DND-41 (cell line): Measurements from ENCODE around the gene WDPCP.

Experiments used
- CTCF ChIP-seq: IDR thresholded peaks from 2 replicates; pipeline ENCODE4 v1.5.1; 2012; ENCODE audit warnings: borderline replicate concordance, low read length, moderate library complexity, mild to moderate bottlenecking; ENCODE audit not compliant: poor library complexity, severe bottlenecking; ENCODE audit errors: extremely low read depth
- EZH2 ChIP-seq: IDR thresholded peaks from 3 replicates; pipeline ENCODE4 v1.6.1; 2012; ENCODE audit warnings: borderline replicate concordance, low read depth, mild to moderate bottlenecking, moderate library complexity, low read length, inconsistent platforms; ENCODE audit not compliant: severe bottlenecking

GRCh38 chr2:63086687-63087086, 501.6 kb downstream of the WDPCP start:
- no peak for TF ChIP-seq CTCF
- TF ChIP-seq EZH2, result no peak
